K562 (cell line): ENCODE results near the gene ACADVL. TPM values are rescaled to one million over a fixed set of nuclear protein-coding genes. Genes with fewer than 3 reads are reported as not detected.

ENCODE experiments used
- CC2D1A ChIP-seq: fragments of 450-650 bp; IDR thresholded peaks from 2 replicates; pipeline ENCODE4 v1.6.1; 2017; ENCODE audit warnings: mild to moderate bottlenecking
- EWSR1 ChIP-seq: fragments of 450-650 bp; IDR thresholded peaks from 2 replicates; pipeline ENCODE4 v1.6.1; 2018; ENCODE audit warnings: borderline replicate concordance, mild to moderate bottlenecking, low read depth, moderate library complexity; ENCODE audit not compliant: partially characterized antibody
- MCM2 ChIP-seq: fragments of 450-650 bp; IDR thresholded peaks from 2 replicates; pipeline ENCODE4 v1.6.1; 2017; ENCODE audit warnings: low read depth, mild to moderate bottlenecking
- MYBL2 ChIP-seq, 2 experiments: fragments of 450-650 bp in 1 of 2; sonication (generic) in 1 of 2; formaldehyde crosslinking in 1 of 2; IDR thresholded peaks; 2 replicates each; pipeline versions ENCODE4 v1.6.1 to v1.8.1; 2017 to 2022; ENCODE audit warnings: borderline replicate concordance in 1 of 2, inconsistent platforms in 1 of 2, low read depth in 1 of 2, mild to moderate bottlenecking in 1 of 2, missing genetic modification reagents in 1 of 2, moderate library complexity in 1 of 2
- NR2C2 ChIP-seq, 2 experiments: fragments of 200-800 bp in 1 of 2; sonication (Bioruptor generic) in 1 of 2; sonication (generic) in 1 of 2; formaldehyde crosslinking in 1 of 2; IDR thresholded peaks; 2 replicates each; pipeline versions ENCODE4 v1.6.1 to v1.8.0; 2016 to 2022; ENCODE audit warnings: mild to moderate bottlenecking in 1 of 2, missing compliant biosample characterization in 1 of 2, missing genetic modification characterization in 1 of 2, missing genetic modification reagents in 1 of 2
- NUFIP1 ChIP-seq: fragments of 450-650 bp; IDR thresholded peaks from 2 replicates; pipeline ENCODE4 v1.6.1; 2018; ENCODE audit not compliant: partially characterized antibody
- TCF7L2 ChIP-seq: fragments of 150-350 bp; IDR thresholded peaks from 2 replicates; pipeline ENCODE4 v1.6.1; 2016; ENCODE audit warnings: low read depth, mild to moderate bottlenecking, low read length, moderate library complexity
- ZNF347 ChIP-seq: fragments of 450-650 bp; formaldehyde crosslinking; IDR thresholded peaks from 2 replicates; pipeline ENCODE4 v1.4.0; 2020; ENCODE audit warnings: low read depth, mild to moderate bottlenecking, moderate library complexity
- ZNF764 ChIP-seq: fragments of 250-450 bp; sonication (Bioruptor Pico); IDR thresholded peaks from 2 replicates; pipeline ENCODE4 v1.4.0; 2020; ENCODE audit warnings: low read depth, mild to moderate bottlenecking, moderate library complexity
- polyA plus RNA-seq, 8 experiments: library from polyadenylated mRNA; depleted of rRNA in 4 of 8; stranded (reverse) in 5 of 8; unstranded in 3 of 8; fragments of >200 nt; fragmentation: Nextera tagmentation in 2 of 8; fragmentation: Illumina TruSeq in 1 of 8; extraction: Ambion mirVana in 2 of 8; extraction: Trizol in 1 of 8; gene quantifications; 2 replicates each; pipeline versions ENCODE4 v1.2.1 to v1.2.3, GENCODE V29; 2011 to 2014; ENCODE audit warnings: inconsistent platforms in 1 of 8, missing spikeins in 1 of 8
- total RNA-seq, 7 experiments: library from RNA; depleted of rRNA in 6 of 7; stranded (reverse); fragments of >200 nt in 6 of 7; fragmentation: Illumina TruSeq in 2 of 7; extraction: Trizol in 2 of 7; gene quantifications; 2 replicates each; pipeline versions ENCODE4 v1.2.1 to v1.2.3, GENCODE V29; 2011 to 2021; ENCODE audit warnings: low replicate concordance in 1 of 7
- TF ChIP-seq, protein P1 (sequence below): fragments of 250-450 bp; sonication (Bioruptor Pico); IDR thresholded peaks from 2 replicates; pipeline ENCODE4 v1.5.0; 2021; ENCODE audit warnings: mild to moderate bottlenecking, moderate library complexity
- TF ChIP-seq, protein P2 (sequence below): fragments of 200-800 bp; sonication (Bioruptor generic); IDR thresholded peaks from 2 replicates; pipeline ENCODE4 v1.6.1; 2016; ENCODE audit warnings: missing genetic modification characterization, missing compliant biosample characterization
- TF ChIP-seq, protein P3 (sequence below): fragments of 450-650 bp; formaldehyde crosslinking; conservative IDR thresholded peaks from 2 replicates; pipeline ENCODE4 v1.4.0; 2022; ENCODE audit warnings: mild to moderate bottlenecking, missing genetic modification characterization
- TF ChIP-seq, protein P4 (sequence below), 2 experiments: fragments of 200-800 bp in 1 of 2; sonication (Bioruptor generic) in 1 of 2; sonication (generic) in 1 of 2; formaldehyde crosslinking in 1 of 2; IDR thresholded peaks in 1 of 2; conservative IDR thresholded peaks in 1 of 2; 2 replicates each; pipeline versions ENCODE4 v1.5.0 to v1.6.1; 2016 to 2020; ENCODE audit warnings: missing compliant biosample characterization in 1 of 2, missing genetic modification characterization in 1 of 2, missing genetic modification reagents in 1 of 2

ACADVL gene
- total and polyA plus RNA-seq, 9 of the 15 experiments (the other 6 are each of a cell fraction or from before 2014, with no cell fraction given): 25.5 to 449 (median 214) TPM

DNA sequence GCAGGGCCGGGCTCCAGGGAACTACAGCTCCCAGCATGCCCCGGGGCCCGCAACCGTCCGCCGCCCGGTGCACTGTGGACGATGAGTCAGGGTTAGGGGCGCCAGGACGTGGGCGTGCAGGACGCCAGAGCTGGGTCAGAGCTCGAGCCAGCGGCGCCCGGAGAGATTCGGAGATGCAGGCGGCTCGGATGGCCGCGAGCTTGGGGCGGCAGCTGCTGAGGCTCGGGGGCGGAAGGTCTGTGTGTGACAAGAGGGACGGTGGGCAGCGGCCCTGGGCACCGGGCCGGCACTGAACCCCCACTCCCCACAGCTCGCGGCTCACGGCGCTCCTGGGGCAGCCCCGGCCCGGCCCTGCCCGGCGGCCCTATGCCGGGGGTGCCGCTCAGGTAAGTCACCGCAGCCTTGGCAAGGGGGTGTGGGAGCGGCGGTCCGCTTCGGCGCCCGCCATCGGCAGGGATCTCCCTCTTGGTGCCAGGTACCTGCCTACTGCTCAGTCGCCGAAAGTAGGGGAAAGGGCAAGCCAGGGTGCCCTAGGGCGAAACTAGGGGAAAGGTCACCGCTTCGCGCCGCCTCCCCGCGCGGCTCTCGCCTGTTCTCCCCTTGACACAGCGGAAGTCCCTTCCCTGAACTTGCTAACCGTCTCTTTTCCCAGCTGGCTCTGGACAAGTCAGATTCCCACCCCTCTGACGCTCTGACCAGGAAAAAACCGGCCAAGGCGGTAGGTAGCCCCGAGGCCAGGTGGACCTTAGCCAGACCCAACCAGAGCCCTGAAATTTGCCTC is at the start of gene ACADVL, which contains the start of gene DLG4 (continued):
- TF ChIP-seq, protein P1, sequence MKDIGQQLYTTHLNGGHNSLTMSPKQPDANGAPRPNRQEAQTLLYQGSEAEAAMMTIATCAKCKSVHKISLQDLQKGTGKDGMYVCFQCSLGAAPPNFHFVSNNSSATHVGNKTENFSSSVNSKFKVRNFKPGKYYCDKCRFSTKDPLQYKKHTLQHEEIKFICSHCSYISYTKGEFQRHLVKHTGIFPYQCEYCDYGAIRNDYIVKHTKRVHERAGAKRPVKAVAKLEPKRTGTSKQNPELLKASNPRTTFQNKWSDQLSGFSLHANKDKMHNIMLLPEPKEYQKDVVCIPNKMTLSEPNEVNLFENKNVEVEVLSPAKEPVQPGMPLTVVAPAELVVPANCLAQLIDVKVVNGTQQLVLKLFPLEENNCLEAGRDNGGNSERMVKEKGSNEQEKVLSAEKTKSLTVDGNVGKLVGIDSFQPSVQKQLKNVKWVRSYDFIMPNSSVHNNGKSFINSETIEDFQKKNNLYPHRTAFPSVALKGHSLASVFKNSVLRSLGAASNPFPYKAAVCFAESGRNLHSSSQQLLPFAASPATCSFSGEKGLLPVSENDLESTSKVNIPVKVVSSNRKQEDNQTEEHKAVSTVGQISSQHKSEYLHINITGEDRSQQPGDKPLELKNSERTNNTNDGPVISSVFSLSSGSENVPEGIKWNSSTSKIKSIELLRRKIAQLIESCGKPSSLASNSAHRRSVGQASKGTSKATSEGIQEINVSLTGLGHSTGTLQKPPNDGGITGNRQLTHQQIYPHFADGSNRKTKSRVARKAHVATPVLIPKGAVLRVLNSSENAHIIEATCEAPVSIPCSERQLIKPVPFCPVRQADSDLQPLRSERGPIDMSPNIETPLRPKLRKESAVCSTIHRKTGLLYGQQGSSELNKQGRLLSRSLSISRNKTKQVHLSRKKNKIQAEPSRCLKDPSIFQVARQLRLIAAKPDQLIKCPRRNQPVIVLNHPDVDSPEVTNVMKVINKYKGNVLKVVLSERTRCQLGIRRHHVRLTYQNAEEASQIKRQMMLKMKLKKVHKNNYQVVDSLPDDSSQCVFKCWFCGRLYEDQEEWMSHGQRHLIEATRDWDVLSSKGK: no peak
- no peak for TF ChIP-seq EWSR1
- TF ChIP-seq ZNF764 (CRISPR knock-in tag): no peak
- TF ChIP-seq TCF7L2: no peak
- TF ChIP-seq, protein P2, sequence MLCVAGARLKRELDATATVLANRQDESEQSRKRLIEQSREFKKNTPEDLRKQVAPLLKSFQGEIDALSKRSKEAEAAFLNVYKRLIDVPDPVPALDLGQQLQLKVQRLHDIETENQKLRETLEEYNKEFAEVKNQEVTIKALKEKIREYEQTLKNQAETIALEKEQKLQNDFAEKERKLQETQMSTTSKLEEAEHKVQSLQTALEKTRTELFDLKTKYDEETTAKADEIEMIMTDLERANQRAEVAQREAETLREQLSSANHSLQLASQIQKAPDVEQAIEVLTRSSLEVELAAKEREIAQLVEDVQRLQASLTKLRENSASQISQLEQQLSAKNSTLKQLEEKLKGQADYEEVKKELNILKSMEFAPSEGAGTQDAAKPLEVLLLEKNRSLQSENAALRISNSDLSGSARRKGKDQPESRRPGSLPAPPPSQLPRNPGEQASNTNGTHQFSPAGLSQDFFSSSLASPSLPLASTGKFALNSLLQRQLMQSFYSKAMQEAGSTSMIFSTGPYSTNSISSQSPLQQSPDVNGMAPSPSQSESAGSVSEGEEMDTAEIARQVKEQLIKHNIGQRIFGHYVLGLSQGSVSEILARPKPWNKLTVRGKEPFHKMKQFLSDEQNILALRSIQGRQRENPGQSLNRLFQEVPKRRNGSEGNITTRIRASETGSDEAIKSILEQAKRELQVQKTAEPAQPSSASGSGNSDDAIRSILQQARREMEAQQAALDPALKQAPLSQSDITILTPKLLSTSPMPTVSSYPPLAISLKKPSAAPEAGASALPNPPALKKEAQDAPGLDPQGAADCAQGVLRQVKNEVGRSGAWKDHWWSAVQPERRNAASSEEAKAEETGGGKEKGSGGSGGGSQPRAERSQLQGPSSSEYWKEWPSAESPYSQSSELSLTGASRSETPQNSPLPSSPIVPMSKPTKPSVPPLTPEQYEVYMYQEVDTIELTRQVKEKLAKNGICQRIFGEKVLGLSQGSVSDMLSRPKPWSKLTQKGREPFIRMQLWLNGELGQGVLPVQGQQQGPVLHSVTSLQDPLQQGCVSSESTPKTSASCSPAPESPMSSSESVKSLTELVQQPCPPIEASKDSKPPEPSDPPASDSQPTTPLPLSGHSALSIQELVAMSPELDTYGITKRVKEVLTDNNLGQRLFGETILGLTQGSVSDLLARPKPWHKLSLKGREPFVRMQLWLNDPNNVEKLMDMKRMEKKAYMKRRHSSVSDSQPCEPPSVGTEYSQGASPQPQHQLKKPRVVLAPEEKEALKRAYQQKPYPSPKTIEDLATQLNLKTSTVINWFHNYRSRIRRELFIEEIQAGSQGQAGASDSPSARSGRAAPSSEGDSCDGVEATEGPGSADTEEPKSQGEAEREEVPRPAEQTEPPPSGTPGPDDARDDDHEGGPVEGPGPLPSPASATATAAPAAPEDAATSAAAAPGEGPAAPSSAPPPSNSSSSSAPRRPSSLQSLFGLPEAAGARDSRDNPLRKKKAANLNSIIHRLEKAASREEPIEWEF: no peak
- TF ChIP-seq, protein P3, sequence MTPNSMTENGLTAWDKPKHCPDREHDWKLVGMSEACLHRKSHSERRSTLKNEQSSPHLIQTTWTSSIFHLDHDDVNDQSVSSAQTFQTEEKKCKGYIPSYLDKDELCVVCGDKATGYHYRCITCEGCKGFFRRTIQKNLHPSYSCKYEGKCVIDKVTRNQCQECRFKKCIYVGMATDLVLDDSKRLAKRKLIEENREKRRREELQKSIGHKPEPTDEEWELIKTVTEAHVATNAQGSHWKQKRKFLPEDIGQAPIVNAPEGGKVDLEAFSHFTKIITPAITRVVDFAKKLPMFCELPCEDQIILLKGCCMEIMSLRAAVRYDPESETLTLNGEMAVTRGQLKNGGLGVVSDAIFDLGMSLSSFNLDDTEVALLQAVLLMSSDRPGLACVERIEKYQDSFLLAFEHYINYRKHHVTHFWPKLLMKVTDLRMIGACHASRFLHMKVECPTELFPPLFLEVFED (CRISPR knock-in tag): no peak
- TF ChIP-seq MCM2: no peak
- TF ChIP-seq, protein P4, sequence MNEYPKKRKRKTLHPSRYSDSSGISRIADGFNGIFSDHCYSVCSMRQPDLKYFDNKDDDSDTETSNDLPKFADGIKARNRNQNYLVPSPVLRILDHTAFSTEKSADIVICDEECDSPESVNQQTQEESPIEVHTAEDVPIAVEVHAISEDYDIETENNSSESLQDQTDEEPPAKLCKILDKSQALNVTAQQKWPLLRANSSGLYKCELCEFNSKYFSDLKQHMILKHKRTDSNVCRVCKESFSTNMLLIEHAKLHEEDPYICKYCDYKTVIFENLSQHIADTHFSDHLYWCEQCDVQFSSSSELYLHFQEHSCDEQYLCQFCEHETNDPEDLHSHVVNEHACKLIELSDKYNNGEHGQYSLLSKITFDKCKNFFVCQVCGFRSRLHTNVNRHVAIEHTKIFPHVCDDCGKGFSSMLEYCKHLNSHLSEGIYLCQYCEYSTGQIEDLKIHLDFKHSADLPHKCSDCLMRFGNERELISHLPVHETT (CRISPR knock-in tag; conservative IDR thresholded peaks at IDR 0.05 in 1 of 2, IDR thresholded peaks at IDR 0.05 in 1 of 2): no peak
- TF ChIP-seq CC2D1A: no peak
- TF ChIP-seq NR2C2 (CRISPR knock-in tag; IDR thresholded peaks at IDR 0.05): peak; percentile 9; the same call in 1 of the 2 replicates
- TF ChIP-seq NR2C2 (tag; IDR thresholded peaks at IDR 0.05): peak; percentile 84
- TF ChIP-seq ZNF347: no peak
- TF ChIP-seq MYBL2 (IDR thresholded peaks at IDR 0.05; ENCODE audit: low read depth): no peak
- no peak for TF ChIP-seq MYBL2 (CRISPR knock-in tag; IDR thresholded peaks at IDR 0.05; ENCODE audit: borderline replicate concordance)
- TF ChIP-seq NUFIP1: no peak
